ENCODE measurements around the gene CPE.

- TF ChIP-seq CTCF (IDR thresholded peaks at IDR 0.05) (no peak), EP300 (IDR thresholded peaks at IDR 0.05) (no peak), POLR2A (IDR thresholded peaks at IDR 0.05) (no peak), POLR2AphosphoS5 (IDR thresholded peaks at IDR 0.05) (no peak)
Observed at GRCh38 chr4:165369522-165369921, 9.3 kb upstream of the CPE start.
